ENCODE results near the gene SPRR4.

DNA sequence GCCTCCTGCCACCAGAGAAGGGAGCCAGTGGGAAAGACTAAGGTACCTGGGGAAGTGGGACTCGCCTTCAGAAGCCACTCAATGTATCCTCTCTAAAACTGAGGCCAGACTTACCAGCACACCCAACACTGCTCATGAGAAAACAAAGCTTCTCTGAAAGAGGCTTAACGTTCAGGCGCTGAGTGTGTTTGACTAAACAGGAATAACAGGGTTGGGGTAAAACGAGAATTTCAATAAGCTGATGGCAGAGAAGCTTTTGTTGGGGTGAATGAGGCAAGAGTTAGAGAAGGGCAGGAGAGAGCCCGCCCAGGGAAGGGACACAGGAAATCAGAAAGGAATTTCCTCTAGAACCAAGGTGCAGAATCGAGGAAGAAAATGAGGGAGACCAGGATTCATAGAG is 29.4 kb downstream of the SPRR4 start:
- TF ChIP-seq POLR2A (IDR thresholded peaks at IDR 0.05), result no peak
- no peak for TF ChIP-seq CTCF (IDR thresholded peaks at IDR 0.05)
- TF ChIP-seq POLR2AphosphoS5 (IDR thresholded peaks at IDR 0.05), result no peak

All from gastroesophageal sphincter (tissue), 3 donors.